ENCODE measurements around the gene RALGAPB.

- TF ChIP-seq POLR2A (IDR thresholded peaks at IDR 0.05) (no peak), CTCF (IDR thresholded peaks at IDR 0.05) (no peak), POLR2AphosphoS5 (IDR thresholded peaks at IDR 0.05) (no peak)
Measured at GRCh38 chr20:38429301-38429700, 43.3 kb upstream of the RALGAPB start.

All from breast epithelium (tissue), 3 donors.